Measurements from ENCODE around the gene DYNC1LI1.

Gene DYNC1LI1

GRCh38 chr3:32542807-32543206 lies 27.9 kb downstream of the DYNC1LI1 start:
- no peak for TF ChIP-seq TCF12 (IDR thresholded peaks at IDR 0.05; ENCODE audit: low read depth)
- TF ChIP-seq, protein P1, sequence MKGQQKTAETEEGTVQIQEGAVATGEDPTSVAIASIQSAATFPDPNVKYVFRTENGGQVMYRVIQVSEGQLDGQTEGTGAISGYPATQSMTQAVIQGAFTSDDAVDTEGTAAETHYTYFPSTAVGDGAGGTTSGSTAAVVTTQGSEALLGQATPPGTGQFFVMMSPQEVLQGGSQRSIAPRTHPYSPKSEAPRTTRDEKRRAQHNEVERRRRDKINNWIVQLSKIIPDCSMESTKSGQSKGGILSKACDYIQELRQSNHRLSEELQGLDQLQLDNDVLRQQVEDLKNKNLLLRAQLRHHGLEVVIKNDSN (IDR thresholded peaks at IDR 0.05) = no peak
- TF ChIP-seq TAF1 (IDR thresholded peaks at IDR 0.05; ENCODE audit: low read depth) = no peak
- TF ChIP-seq CEBPB (IDR thresholded peaks at IDR 0.05) = no peak
- no peak for TF ChIP-seq CREB1 (IDR thresholded peaks at IDR 0.05; ENCODE audit: low read depth)
- no peak for TF ChIP-seq TEAD4 (IDR thresholded peaks at IDR 0.05)
- TF ChIP-seq FOXM1 (IDR thresholded peaks at IDR 0.05; ENCODE audit: borderline replicate concordance, low read depth) = no peak
- no peak for TF ChIP-seq RAD21 (IDR thresholded peaks at IDR 0.05; ENCODE audit: low read depth)
- no peak for TF ChIP-seq EGR1 (IDR thresholded peaks at IDR 0.05)
- TF ChIP-seq EP300 (IDR thresholded peaks at IDR 0.05; ENCODE audit: borderline replicate concordance) = no peak
- no peak for TF ChIP-seq NFIC (IDR thresholded peaks at IDR 0.05)
- TF ChIP-seq ZBTB7A (IDR thresholded peaks at IDR 0.05; ENCODE audit: low read depth) = no peak
- TF ChIP-seq REST (IDR thresholded peaks at IDR 0.05; ENCODE audit: low read depth) = no peak
- no peak for TF ChIP-seq YY1 (IDR thresholded peaks at IDR 0.05; ENCODE audit: low read depth)
- TF ChIP-seq, protein P2, sequence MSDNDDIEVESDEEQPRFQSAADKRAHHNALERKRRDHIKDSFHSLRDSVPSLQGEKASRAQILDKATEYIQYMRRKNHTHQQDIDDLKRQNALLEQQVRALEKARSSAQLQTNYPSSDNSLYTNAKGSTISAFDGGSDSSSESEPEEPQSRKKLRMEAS (IDR thresholded peaks at IDR 0.05) = no peak

DNA sequence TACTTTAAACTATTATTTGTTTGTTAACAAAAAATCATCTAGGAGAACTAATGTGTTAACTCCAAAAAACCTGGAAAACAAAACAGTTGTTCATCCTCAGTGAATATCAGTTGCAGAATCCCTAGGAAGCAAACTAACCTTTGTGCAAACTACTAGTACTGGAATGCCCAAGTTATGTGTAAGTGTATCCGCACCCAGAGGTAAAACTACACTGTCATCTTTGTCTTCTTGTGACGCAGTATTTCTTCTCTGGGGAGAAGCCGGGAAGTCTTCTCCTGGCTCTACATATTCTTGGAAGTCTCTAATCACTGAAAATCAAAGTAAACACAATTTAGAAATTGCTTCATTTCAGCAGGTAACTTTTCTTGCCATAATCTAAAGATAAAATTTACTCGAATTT lies 29.8 kb downstream of the DYNC1LI1 start:
- TF ChIP-seq TCF12 (IDR thresholded peaks at IDR 0.05; ENCODE audit: low read depth) (no peak), TEAD4 (IDR thresholded peaks at IDR 0.05) (no peak), TAF1 (IDR thresholded peaks at IDR 0.05; ENCODE audit: low read depth) (no peak), YY1 (IDR thresholded peaks at IDR 0.05; ENCODE audit: low read depth) (no peak), EGR1 (IDR thresholded peaks at IDR 0.05) (no peak), FOXM1 (IDR thresholded peaks at IDR 0.05; ENCODE audit: borderline replicate concordance, low read depth) (no peak), REST (IDR thresholded peaks at IDR 0.05; ENCODE audit: low read depth) (no peak), RAD21 (IDR thresholded peaks at IDR 0.05; ENCODE audit: low read depth) (no peak), EP300 (IDR thresholded peaks at IDR 0.05; ENCODE audit: borderline replicate concordance) (no peak), CREB1 (IDR thresholded peaks at IDR 0.05; ENCODE audit: low read depth) (no peak), ZBTB7A (IDR thresholded peaks at IDR 0.05; ENCODE audit: low read depth) (no peak), NFIC (IDR thresholded peaks at IDR 0.05) (no peak), CEBPB (IDR thresholded peaks at IDR 0.05) (no peak)
- TF ChIP-seq, protein P1 (IDR thresholded peaks at IDR 0.05) = no peak
- TF ChIP-seq, protein P2 (IDR thresholded peaks at IDR 0.05) = no peak

GRCh38 chr3:32532434-32532833 lies 38.2 kb downstream of the DYNC1LI1 start:
- peak; percentile 46 for TF ChIP-seq NFIC (IDR thresholded peaks at IDR 0.05)
- no peak for TF ChIP-seq FOXM1 (IDR thresholded peaks at IDR 0.05; ENCODE audit: borderline replicate concordance, low read depth)

GRCh38 chr3:32531010-32531647 lies 39.5 kb downstream of the DYNC1LI1 start:
- no peak for TF ChIP-seq EGR1 (IDR thresholded peaks at IDR 0.05)

DNA sequence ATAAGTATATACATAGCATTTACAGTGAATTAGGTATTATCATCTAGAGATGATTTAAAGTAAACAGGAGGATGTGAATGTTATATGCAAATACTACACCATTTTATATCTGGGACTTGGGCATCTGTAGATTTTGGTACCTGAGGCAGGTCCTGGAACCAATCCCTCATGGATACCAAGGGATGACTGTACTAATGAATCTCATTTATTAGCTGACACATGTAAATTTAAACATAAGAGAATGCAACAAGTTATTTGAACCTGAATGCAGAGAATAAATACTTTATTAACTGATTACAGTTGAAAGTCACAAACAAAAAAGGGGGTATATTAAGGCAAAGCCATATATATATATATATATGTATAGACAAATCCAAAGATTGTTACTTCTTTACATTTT lies 44.9 kb downstream of the DYNC1LI1 start:
- TF ChIP-seq TAF1 (IDR thresholded peaks at IDR 0.05; ENCODE audit: low read depth) (no peak), FOXM1 (IDR thresholded peaks at IDR 0.05; ENCODE audit: borderline replicate concordance, low read depth) (no peak), CREB1 (IDR thresholded peaks at IDR 0.05; ENCODE audit: low read depth) (no peak), EP300 (IDR thresholded peaks at IDR 0.05; ENCODE audit: borderline replicate concordance) (no peak), CEBPB (IDR thresholded peaks at IDR 0.05) (no peak)
- TF ChIP-seq, protein P1 (IDR thresholded peaks at IDR 0.05) = no peak

DNA sequence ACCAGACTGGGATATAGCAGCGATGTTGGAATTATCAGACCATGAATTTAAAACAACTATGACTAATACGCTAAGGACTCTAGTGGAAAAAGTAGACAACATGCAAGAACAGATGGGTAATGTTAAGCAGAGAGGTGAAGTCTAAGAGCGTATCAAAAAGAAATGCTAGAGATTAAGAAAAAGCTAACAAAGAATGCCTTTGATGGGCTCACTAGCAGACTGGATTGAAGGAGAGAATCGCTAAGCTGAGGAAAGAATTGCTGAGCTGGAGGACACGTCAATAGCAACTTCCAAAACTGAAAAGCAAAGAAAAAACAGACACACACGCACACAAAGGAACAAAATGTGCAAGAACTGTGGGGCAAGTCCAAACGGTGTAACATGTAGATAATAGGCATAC lies 48.0 kb downstream of the DYNC1LI1 start:
- TF ChIP-seq EGR1 (IDR thresholded peaks at IDR 0.05) (no peak), TEAD4 (IDR thresholded peaks at IDR 0.05) (no peak), CEBPB (IDR thresholded peaks at IDR 0.05) (no peak), TCF12 (IDR thresholded peaks at IDR 0.05; ENCODE audit: low read depth) (no peak), NFIC (IDR thresholded peaks at IDR 0.05) (no peak), YY1 (IDR thresholded peaks at IDR 0.05; ENCODE audit: low read depth) (no peak), EP300 (IDR thresholded peaks at IDR 0.05; ENCODE audit: borderline replicate concordance) (no peak), RAD21 (IDR thresholded peaks at IDR 0.05; ENCODE audit: low read depth) (no peak), TAF1 (IDR thresholded peaks at IDR 0.05; ENCODE audit: low read depth) (no peak), FOXM1 (IDR thresholded peaks at IDR 0.05; ENCODE audit: borderline replicate concordance, low read depth) (no peak), REST (IDR thresholded peaks at IDR 0.05; ENCODE audit: low read depth) (no peak), CREB1 (IDR thresholded peaks at IDR 0.05; ENCODE audit: low read depth) (no peak), ZBTB7A (IDR thresholded peaks at IDR 0.05; ENCODE audit: low read depth) (no peak)
- TF ChIP-seq, protein P1 (IDR thresholded peaks at IDR 0.05) = no peak
- TF ChIP-seq, protein P2 (IDR thresholded peaks at IDR 0.05) = no peak
